Stimulated activated naive CD8-positive, alpha-beta T cell treated with anti-CD3 and anti-CD28 coated beads, Interleukin-15, amount 100 ng/mL, for 72 hours (primary cell): ENCODE results near the gene EEF1A2.

Experiments used
- ATAC-seq: fragments of 150-1000 bp; cut with Tn5 transposase; 2 replicates; pipeline ENCODE4 v1.10.0; 2021; ENCODE audit warnings: mild to moderate bottlenecking, moderate library complexity
- DNase-seq, 2 donors: peaks; one replicate each; pipeline ENCODE4 v3.0.0; 2021 to 2022
- H3K27ac Mint-ChIP-seq, 2 donors: one replicate each; pipeline ENCODE4 v1.8.0; 2022; ENCODE audit warnings: mild to moderate bottlenecking in 2 of 2, mixed read lengths in 2 of 2, moderate library complexity in 2 of 2
- H3K27me3 Mint-ChIP-seq: one replicate; pipeline ENCODE4 v1.8.0; 2022; ENCODE audit warnings: mixed read lengths
- H3K4me1 Mint-ChIP-seq: one replicate; pipeline ENCODE4 v1.8.0; 2022; ENCODE audit warnings: mild to moderate bottlenecking, mixed read lengths
- H3K4me3 Mint-ChIP-seq, 2 donors: one replicate each; pipeline ENCODE4 v1.8.0; 2022; ENCODE audit warnings: mild to moderate bottlenecking in 2 of 2, mixed read lengths in 2 of 2, moderate library complexity in 1 of 2
- H3K9me3 Mint-ChIP-seq, 2 donors: one replicate each; pipeline ENCODE4 v1.8.0; 2022; ENCODE audit warnings: mixed read lengths in 2 of 2

Gene EEF1A2

GRCh38 chr20:63498960-63499337 is at the start of gene EEF1A2:
EEF1A2 (minus strand) TSS chr20:63499083; CDS start chr20:63497763, 1,320 bp downstream.
- Mint-ChIP-seq H3K27ac (no peak within 1 kb of the TSS), H3K9me3 (peaks cover 0 to 2% of the 10 kb centered on the region in 2 donors), H3K27me3 (peaks cover 61% of the 10 kb centered on the region), H3K4me1 (peaks cover 24% of the 10 kb centered on the region), H3K4me3 (peak within 1 kb of the TSS; percentile 35 to 54)
- DNase-seq, result no peak
- peak; percentile 34 for ATAC-seq

GRCh38 chr20:63548542-63548941 is 49.7 kb upstream of the EEF1A2 start:
- H3K9me3 Mint-ChIP-seq, result no peaks in the 10 kb centered on the region
- DNase-seq (no peak), ATAC-seq (no peak)
- no peak overlapping the region for H3K27ac Mint-ChIP-seq
- peaks cover 39% of the 10 kb centered on the region for H3K4me1 Mint-ChIP-seq
- no peak overlapping the region for H3K4me3 Mint-ChIP-seq
- peaks cover 38% of the 10 kb centered on the region for H3K27me3 Mint-ChIP-seq

- ATAC-seq (no peak), DNase-seq (no peak)
- Mint-ChIP-seq H3K27me3 (peaks cover 38% of the 10 kb centered on the region), H3K4me1 (peaks cover 36% of the 10 kb centered on the region), H3K4me3 (no peak within 1 kb of the TSS), H3K9me3 (no peaks in the 10 kb centered on the region), H3K27ac (no peak within 1 kb of the TSS)
These were observed 49.0 kb upstream of the EEF1A2 start, which contains the start of gene SRMS for GRCh38 chr20:63547725-63548480. SRMS (minus strand) TSS chr20:63547749; CDS start chr20:63547463, 286 bp downstream.

- H3K27me3 Mint-ChIP-seq, result peaks cover 38% of the 10 kb centered on the region
- ATAC-seq (peak; percentile 6), DNase-seq (no peak)
- H3K4me1 Mint-ChIP-seq, result peaks cover 28% of the 10 kb centered on the region
- H3K4me3 Mint-ChIP-seq, result no peak overlapping the region
- H3K9me3 Mint-ChIP-seq, result no peaks in the 10 kb centered on the region
- no peak overlapping the region for H3K27ac Mint-ChIP-seq
These were observed 48.3 kb upstream of the EEF1A2 start for GRCh38 chr20:63546956-63547724.

- Mint-ChIP-seq H3K27me3 (peaks cover 38% of the 10 kb centered on the region), H3K4me3 (no peak overlapping the region)
- no peak for ATAC-seq
These were observed 47.5 kb upstream of the EEF1A2 start for GRCh38 chr20:63546256-63546955.

GRCh38 chr20:63545814-63546213 is 46.9 kb upstream of the EEF1A2 start:
- peaks cover 34% of the 10 kb centered on the region for H3K27me3 Mint-ChIP-seq
- ATAC-seq, result no peak

More at GRCh38 chr20:63546256-63546955, 47.5 kb upstream of the EEF1A2 start:
- Mint-ChIP-seq H3K27ac (no peak overlapping the region), H3K4me1 (peaks cover 24% of the 10 kb centered on the region), H3K9me3 (no peaks in the 10 kb centered on the region)
- DNase-seq, result no peak

GRCh38 chr20:63544958-63545516 is 46.2 kb upstream of the EEF1A2 start:
- H3K4me3 Mint-ChIP-seq, result no peak overlapping the region
- ATAC-seq, result no peak
- peaks cover 21% of the 10 kb centered on the region for H3K4me1 Mint-ChIP-seq
- H3K9me3 Mint-ChIP-seq, result no peaks in the 10 kb centered on the region
- DNase-seq, result no peak
- H3K27ac Mint-ChIP-seq, result no peak overlapping the region
- peaks cover 26% of the 10 kb centered on the region for H3K27me3 Mint-ChIP-seq

More at GRCh38 chr20:63545814-63546213, 46.9 kb upstream of the EEF1A2 start:
- DNase-seq, result no peak
- Mint-ChIP-seq H3K4me1 (peaks cover 24% of the 10 kb centered on the region), H3K4me3 (no peak overlapping the region), H3K9me3 (no peaks in the 10 kb centered on the region), H3K27ac (no peak overlapping the region)

- Mint-ChIP-seq H3K9me3 (no peaks in the 10 kb centered on the region), H3K27me3 (peaks cover 19% of the 10 kb centered on the region), H3K27ac (no peak overlapping the region), H3K4me1 (peaks cover 15% of the 10 kb centered on the region), H3K4me3 (no peak overlapping the region)
- no peak for DNase-seq
- no peak for ATAC-seq
These were observed 45.5 kb upstream of the EEF1A2 start for GRCh38 chr20:63544241-63544957.

- DNase-seq (no peak), ATAC-seq (no peak)
- no peak overlapping the region for H3K27ac Mint-ChIP-seq
- no peak overlapping the region for H3K4me3 Mint-ChIP-seq
- H3K9me3 Mint-ChIP-seq, result no peaks in the 10 kb centered on the region
- H3K27me3 Mint-ChIP-seq, result peaks cover 13% of the 10 kb centered on the region
- H3K4me1 Mint-ChIP-seq, result peaks cover 18% of the 10 kb centered on the region
These were observed 44.9 kb upstream of the EEF1A2 start for GRCh38 chr20:63543733-63544132.

GRCh38 chr20:63543131-63543530 is 44.2 kb upstream of the EEF1A2 start:
- Mint-ChIP-seq H3K27ac (no peak overlapping the region), H3K4me3 (no peak overlapping the region), H3K4me1 (peaks cover 24% of the 10 kb centered on the region), H3K9me3 (no peaks in the 10 kb centered on the region), H3K27me3 (peaks cover 8% of the 10 kb centered on the region)
- no peak for ATAC-seq
- no peak for DNase-seq

- H3K9me3 Mint-ChIP-seq, result no peaks in the 10 kb centered on the region
- no peak for ATAC-seq
- no peak for DNase-seq
- H3K4me3 Mint-ChIP-seq, result no peak overlapping the region
- peaks cover 28% of the 10 kb centered on the region for H3K4me1 Mint-ChIP-seq
- H3K27me3 Mint-ChIP-seq, result peaks cover 8% of the 10 kb centered on the region
- no peak overlapping the region for H3K27ac Mint-ChIP-seq
These were observed 43.8 kb upstream of the EEF1A2 start for GRCh38 chr20:63542696-63543095.

- Mint-ChIP-seq H3K27ac (peak overlapping the region in 1 of 2 donors; percentile 30), H3K4me1 (peaks cover 34% of the 10 kb centered on the region), H3K27me3 (peaks cover 6% of the 10 kb centered on the region), H3K4me3 (no peak overlapping the region), H3K9me3 (no peaks in the 10 kb centered on the region)
- ATAC-seq, result no peak
- no peak for DNase-seq
These were observed 43.2 kb upstream of the EEF1A2 start for GRCh38 chr20:63542031-63542559.

- ATAC-seq (no peak), DNase-seq (no peak)
- Mint-ChIP-seq H3K4me3 (no peak overlapping the region), H3K9me3 (no peaks in the 10 kb centered on the region), H3K27ac (no peak overlapping the region), H3K4me1 (peaks cover 36% of the 10 kb centered on the region), H3K27me3 (no peaks in the 10 kb centered on the region)
These were observed 42.5 kb upstream of the EEF1A2 start for GRCh38 chr20:63541371-63541770.

GRCh38 chr20:63540417-63541186 is 41.7 kb upstream of the EEF1A2 start:
- Mint-ChIP-seq H3K4me3 (no peak overlapping the region), H3K4me1 (peaks cover 39% of the 10 kb centered on the region), H3K9me3 (no peaks in the 10 kb centered on the region), H3K27me3 (no peaks in the 10 kb centered on the region), H3K27ac (no peak overlapping the region)
- ATAC-seq (no peak), DNase-seq (no peak)
